CD4-positive, alpha-beta memory T cell (primary cell): Measurements from ENCODE around the gene ST8SIA4. TPM values are rescaled to one million over a fixed set of nuclear protein-coding genes. Genes with fewer than 3 reads are reported as not detected.
A peak's percentile ranks its signal among the peaks of the same experiment; 100 is the strongest.

Experiments
- CTCF ChIA-PET: fragments of 350-600 bp; sonication (Branson Sonifier 250); formaldehyde crosslinking; loops from one replicate; lab custom pipeline; 2021; ENCODE audit warnings: inconsistent platforms; ENCODE audit not compliant: partially characterized antibody; lab: Charles Lee
- POLR2A ChIA-PET: fragments of 350-600 bp; sonication (Branson Sonifier 250); formaldehyde crosslinking; loops from one replicate; lab custom pipeline; 2021; ENCODE audit not compliant: partially characterized antibody; lab: Charles Lee
- DNase-seq, 5 donors: peaks; one replicate each; pipeline versions ENCODE4 v3.0.0 to v3.0.0-alpha.2; 2020 to 2022; ENCODE audit warnings: mixed read lengths in 1 of 5
- H3K27ac ChIP-seq: one replicate; pipeline ENCODE4 v1.7.0; 2013; ENCODE audit warnings: low read depth, low read length
- H3K27me3 ChIP-seq: 2 replicates; pipeline ENCODE4 v1.7.0; 2013; ENCODE audit warnings: mild to moderate bottlenecking, low read length, moderate library complexity; ENCODE audit not compliant: insufficient read depth
- H3K36me3 ChIP-seq: 2 replicates; pipeline ENCODE4 v1.7.0; 2013; ENCODE audit warnings: mild to moderate bottlenecking, low read length, moderate library complexity; ENCODE audit not compliant: insufficient read depth
- H3K4me1 ChIP-seq: 2 replicates; pipeline ENCODE4 v1.7.0; 2013; ENCODE audit warnings: mild to moderate bottlenecking, low read length, moderate library complexity; ENCODE audit not compliant: insufficient read depth
- H3K4me3 ChIP-seq, 2 donors: one replicate each; pipeline ENCODE4 v1.7.0; 2013; ENCODE audit warnings: low read length in 2 of 2, mild to moderate bottlenecking in 1 of 2
- H3K9me3 ChIP-seq, 2 donors: one replicate each; pipeline ENCODE4 v1.7.0; 2013; ENCODE audit warnings: low read length in 2 of 2, control low read depth in 1 of 2; ENCODE audit not compliant: control insufficient read depth in 1 of 2
- H3K27ac Mint-ChIP-seq, 7 donors: one replicate each; pipeline ENCODE4 v1.8.0; 2020 to 2021; ENCODE audit warnings: mixed read lengths in 7 of 7, mild to moderate bottlenecking in 6 of 7, inconsistent platforms in 3 of 7, moderate library complexity in 3 of 7
- H3K27me3 Mint-ChIP-seq, 2 donors: one replicate each; pipeline ENCODE4 v1.8.0; 2020 to 2021; ENCODE audit warnings: mixed read lengths in 2 of 2
- H3K36me3 Mint-ChIP-seq, 2 donors: one replicate each; pipeline ENCODE4 v1.8.0; 2020 to 2021; ENCODE audit warnings: mixed read lengths in 2 of 2, inconsistent platforms in 1 of 2, mild to moderate bottlenecking in 1 of 2
- H3K4me1 Mint-ChIP-seq, 4 donors: one replicate each; pipeline ENCODE4 v1.8.0; 2020 to 2021; ENCODE audit warnings: mixed read lengths in 4 of 4, mild to moderate bottlenecking in 1 of 4
- H3K4me3 Mint-ChIP-seq, 8 donors: one replicate each; pipeline ENCODE4 v1.8.0; 2020 to 2021; ENCODE audit warnings: mixed read lengths in 8 of 8, mild to moderate bottlenecking in 7 of 8, moderate library complexity in 6 of 8, inconsistent platforms in 3 of 8
- H3K9me3 Mint-ChIP-seq, 8 donors: one replicate each; pipeline ENCODE4 v1.8.0; 2020 to 2021; ENCODE audit warnings: mixed read lengths in 8 of 8, mild to moderate bottlenecking in 5 of 8, inconsistent platforms in 3 of 8, moderate library complexity in 1 of 8
- intact Hi-C: fragments of 100-400 bp; cut with micrococcal nuclease; formaldehyde crosslinking; loops from one replicate; pipeline ENCODE4 v1.15.1; 2023
- polyA plus RNA-seq, 2 donors: library from polyadenylated mRNA; unstranded; fragments of 300-500 nt; fragmentation: Illumina TruSeq; gene quantifications; one replicate each; pipeline ENCODE4 v1.2.3, GENCODE V29; 2021
- total RNA-seq, 2 experiments: library from RNA; stranded (reverse); gene quantifications; one replicate each; pipeline ENCODE4 v1.2.3, GENCODE V29; 2021

Gene ST8SIA4
- total and polyA plus RNA-seq, 4 experiments from 2014 or later, result 10.7 to 28.7 (median 21.0) TPM

DNA sequence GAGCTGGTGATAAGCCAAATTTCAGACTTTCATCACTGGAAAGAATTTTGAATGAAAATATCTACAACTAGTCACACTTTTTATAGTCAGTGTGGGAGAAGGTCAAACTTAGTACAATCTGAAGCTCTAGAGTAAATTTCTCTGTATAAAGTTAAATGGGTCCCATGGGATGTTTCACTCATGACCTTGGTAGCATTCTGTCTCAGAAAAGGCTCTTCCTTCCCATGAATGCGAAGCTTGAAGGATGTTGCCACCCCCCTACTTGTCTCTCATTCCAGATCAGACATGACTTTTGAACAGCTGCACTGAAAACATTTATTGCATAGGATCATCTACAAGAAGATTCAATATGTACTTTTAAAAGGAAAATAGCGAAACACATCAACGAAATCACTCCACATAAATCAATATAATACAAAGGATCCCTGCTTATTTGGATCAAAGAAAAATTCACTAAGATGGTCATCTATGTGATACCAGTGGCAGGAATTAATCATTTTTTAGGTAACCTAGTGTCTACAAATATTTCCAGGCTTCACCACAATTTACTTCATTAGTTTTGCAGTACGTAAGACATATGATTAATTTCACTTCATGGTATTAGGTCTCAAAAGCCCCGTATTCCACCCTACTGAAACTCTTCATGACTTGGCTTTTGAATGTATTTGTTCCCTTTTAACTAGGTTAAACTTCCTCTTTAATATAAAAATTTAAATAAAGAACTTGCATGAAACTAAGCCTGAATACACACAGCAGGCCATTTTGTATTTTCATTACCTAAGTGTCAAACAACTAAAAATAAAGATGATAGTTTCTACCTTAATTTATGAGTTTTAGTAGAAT lies 4.4 kb downstream of the ST8SIA4 start:
- ChIA-PET CTCF (interaction anchor here (0.6 kb wide), 1 partner anchor 47 kb away, joined by 4 read pairs; no protein-coding TSS in a partner anchor), POLR2A (interaction anchor here (8.7 kb wide), 1 partner anchor 10 kb away, joined by 208 read pairs; no protein-coding TSS in a partner anchor)
- Histone ChIP-seq H3K27me3 (no peaks in the 10 kb centered on the region), H3K36me3 (no peaks in the 10 kb centered on the region), H3K27ac (peak overlapping the region; percentile 17), H3K9me3 (no peaks in the 10 kb centered on the region), H3K4me1 (peaks cover 61% of the 10 kb centered on the region), H3K4me3 (no peak overlapping the region)
- peak overlapping the region; percentile 50 to 97 (median 75) for H3K27ac Mint-ChIP-seq
- H3K4me1 Mint-ChIP-seq, result peaks cover 35 to 77% (median 43%) of the 10 kb centered on the region in 4 donors
- peak overlapping the region in 7 of 8 donors; percentile 42 to 74 (median 58) for H3K4me3 Mint-ChIP-seq
- peaks cover 23 to 60% of the 10 kb centered on the region in 2 donors for H3K36me3 Mint-ChIP-seq
- H3K27me3 Mint-ChIP-seq, result no peaks in the 10 kb centered on the region
- H3K9me3 Mint-ChIP-seq, result peaks cover 0 to 4% (median 0%) of the 10 kb centered on the region in 8 donors
- intact Hi-C loops, result no loop called here
- no peak for DNase-seq

DNA sequence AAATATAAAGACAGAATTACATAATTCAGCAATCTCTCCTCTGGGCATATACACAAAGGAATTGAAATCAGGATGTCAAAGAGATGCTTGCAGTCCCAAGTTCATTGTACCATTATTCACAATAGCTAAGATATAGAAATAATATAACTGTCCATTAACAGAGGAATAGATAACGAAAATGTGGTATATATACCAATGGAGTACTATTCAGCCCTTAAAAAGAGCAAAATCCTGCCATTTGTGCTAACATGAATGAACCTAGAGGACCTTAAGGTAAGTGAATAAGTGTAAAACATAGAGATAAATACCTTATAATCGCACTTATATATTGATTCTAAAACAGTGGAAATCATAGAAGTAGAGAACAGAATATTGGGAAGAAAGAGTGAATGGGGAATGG lies 7.0 kb downstream of the ST8SIA4 start:
- ChIA-PET POLR2A (interaction anchor here (3.2 kb wide), 1 partner anchor 7 kb away, joined by 32 read pairs; the partner anchor contains the start of gene ST8SIA4), CTCF (no interaction called here)
- peaks cover 0 to under 1% (median 0%) of the 10 kb centered on the region in 8 donors for H3K9me3 Mint-ChIP-seq
- H3K27me3 ChIP-seq, result no peaks in the 10 kb centered on the region
- H3K4me1 ChIP-seq, result peaks cover 74% of the 10 kb centered on the region
- peaks cover 41 to 73% (median 50%) of the 10 kb centered on the region in 4 donors for H3K4me1 Mint-ChIP-seq
- H3K27me3 Mint-ChIP-seq, result no peaks in the 10 kb centered on the region
- no peak overlapping the region for H3K27ac ChIP-seq
- H3K9me3 ChIP-seq, result no peaks in the 10 kb centered on the region
- H3K36me3 ChIP-seq, result no peaks in the 10 kb centered on the region
- no peak for DNase-seq
- H3K36me3 Mint-ChIP-seq, result peaks cover 24 to 48% of the 10 kb centered on the region in 2 donors
- no peak overlapping the region for H3K4me3 ChIP-seq
- peak overlapping the region in 4 of 7 donors; percentile 45 to 77 (median 54) for H3K27ac Mint-ChIP-seq
- peak overlapping the region in 1 of 8 donors; percentile 69 for H3K4me3 Mint-ChIP-seq
- intact Hi-C loops, result no loop called here

DNA sequence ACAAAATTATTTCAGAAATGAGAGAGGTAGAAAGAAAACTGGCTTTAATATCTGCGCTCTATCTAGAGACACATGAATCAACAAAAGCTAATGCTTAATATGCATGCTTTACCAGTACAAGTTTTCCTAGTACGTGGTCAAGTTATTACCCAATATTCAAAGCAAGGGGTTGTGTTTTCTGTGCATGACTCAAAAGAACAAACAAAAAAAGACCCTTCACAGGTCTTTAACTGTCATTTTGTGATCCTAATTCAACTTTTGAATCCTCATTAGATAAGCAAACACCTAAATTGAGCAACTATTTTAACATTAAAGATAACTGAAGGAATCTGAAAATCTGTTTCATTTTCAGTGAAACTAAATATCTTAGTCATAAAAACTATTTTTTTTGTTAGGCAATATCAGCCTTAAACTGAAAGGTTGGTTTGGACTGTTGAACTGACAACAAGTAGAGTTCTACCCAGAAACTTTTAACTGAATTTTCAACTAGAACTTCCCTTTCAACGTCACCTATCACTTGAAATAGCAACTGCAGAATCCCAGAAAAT lies 12.5 kb downstream of the ST8SIA4 start:
- Histone ChIP-seq H3K27ac (peak overlapping the region; percentile 67), H3K9me3 (no peaks in the 10 kb centered on the region), H3K36me3 (no peaks in the 10 kb centered on the region), H3K4me3 (peak overlapping the region in 1 of 2 donors; percentile 30), H3K27me3 (no peaks in the 10 kb centered on the region), H3K4me1 (peaks cover 74% of the 10 kb centered on the region)
- intact Hi-C loops, result no loop called here
- POLR2A ChIA-PET, result interaction anchor here (1.5 to 8.3 kb wide), 3 partner anchors 12 to 113 kb away, joined by 3 to 208 read pairs (median 7); partner anchors contain the start of gene ST8SIA4
- H3K27ac Mint-ChIP-seq, result peak overlapping the region; percentile 84 to 92 (median 91)
- peaks cover 28 to 41% of the 10 kb centered on the region in 2 donors for H3K36me3 Mint-ChIP-seq
- DNase-seq, result no peak
- CTCF ChIA-PET, result interaction anchor here (3.5 kb wide), 1 partner anchor 12 kb away, joined by 57 read pairs; the partner anchor contains the start of gene ST8SIA4
- no peaks in the 10 kb centered on the region for H3K27me3 Mint-ChIP-seq
- H3K9me3 Mint-ChIP-seq, result no peaks in the 10 kb centered on the region
- H3K4me1 Mint-ChIP-seq, result peaks cover 46 to 81% (median 53%) of the 10 kb centered on the region in 4 donors
- peak overlapping the region; percentile 66 to 83 (median 79) for H3K4me3 Mint-ChIP-seq

DNA sequence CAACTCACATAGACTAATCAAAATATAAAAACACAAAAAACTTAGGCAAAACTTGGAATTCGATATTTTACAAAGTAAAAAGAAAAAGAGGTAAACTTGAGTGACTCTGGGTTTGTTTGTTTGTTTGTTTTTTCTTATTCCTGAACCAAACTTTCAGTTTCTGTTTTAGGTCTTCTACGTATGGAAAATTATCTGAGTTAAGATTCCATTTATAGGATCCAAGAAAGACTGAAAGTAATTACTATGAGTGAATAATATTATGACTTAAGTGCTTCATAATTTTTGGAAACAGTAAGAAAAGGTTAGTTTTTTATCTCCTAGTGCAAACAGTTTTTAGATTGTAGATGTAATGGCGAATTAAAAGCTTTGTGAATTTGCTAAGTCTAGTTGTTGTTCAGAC lies 13.2 kb downstream of the ST8SIA4 start:
- POLR2A ChIA-PET, result interaction anchor here (1.5 to 8.3 kb wide), 3 partner anchors 12 to 112 kb away, joined by 3 to 208 read pairs (median 7); partner anchors contain the start of gene ST8SIA4
- peak overlapping the region; percentile 66 to 83 (median 79) for H3K4me3 Mint-ChIP-seq
- no peaks in the 10 kb centered on the region for H3K9me3 Mint-ChIP-seq
- H3K27ac ChIP-seq, result peak overlapping the region; percentile 67
- no peaks in the 10 kb centered on the region for H3K27me3 Mint-ChIP-seq
- peak overlapping the region in 1 of 2 donors; percentile 30 for H3K4me3 ChIP-seq
- no peak for DNase-seq
- H3K36me3 ChIP-seq, result no peaks in the 10 kb centered on the region
- peaks cover 70% of the 10 kb centered on the region for H3K4me1 ChIP-seq
- H3K36me3 Mint-ChIP-seq, result peaks cover 27 to 37% of the 10 kb centered on the region in 2 donors
- H3K9me3 ChIP-seq, result no peaks in the 10 kb centered on the region
- intact Hi-C loops, result loop anchor here (1.0 kb wide), 1 partner anchor 10 kb away; no protein-coding TSS in a partner anchor
- peak overlapping the region; percentile 84 to 92 (median 91) for H3K27ac Mint-ChIP-seq
- no peaks in the 10 kb centered on the region for H3K27me3 ChIP-seq
- CTCF ChIA-PET, result interaction anchor here (3.5 kb wide), 1 partner anchor 12 kb away, joined by 57 read pairs; the partner anchor contains the start of gene ST8SIA4
- peaks cover 45 to 77% (median 53%) of the 10 kb centered on the region in 4 donors for H3K4me1 Mint-ChIP-seq

DNA sequence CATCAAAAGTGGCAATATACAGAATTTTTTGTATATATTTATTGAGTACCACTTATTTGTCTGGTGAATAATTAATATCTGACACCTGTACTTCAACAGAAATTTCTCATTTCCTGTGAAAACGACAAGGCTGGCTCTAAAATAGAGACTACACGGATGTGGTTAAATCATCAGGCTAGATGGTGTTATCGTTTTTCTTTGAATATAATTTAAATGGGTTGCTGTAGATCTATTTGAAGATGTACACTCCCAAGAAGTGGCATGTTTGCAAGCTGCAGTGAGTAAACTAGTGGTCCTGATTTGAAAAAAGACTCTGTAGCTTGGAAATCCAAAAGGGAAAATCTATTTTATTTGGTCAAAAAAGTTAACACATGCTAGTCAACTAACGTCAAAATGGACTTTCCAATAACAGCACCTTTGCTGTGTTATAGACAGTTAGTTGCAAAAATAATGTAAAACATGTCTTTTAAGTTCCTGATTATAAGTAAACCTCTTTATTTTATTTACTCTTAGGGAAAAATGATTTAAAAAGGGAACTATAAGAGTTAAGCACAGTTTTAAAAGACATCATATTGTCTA lies 13.8 kb downstream of the ST8SIA4 start:
- H3K27me3 Mint-ChIP-seq, result no peaks in the 10 kb centered on the region
- Histone ChIP-seq H3K27me3 (no peaks in the 10 kb centered on the region), H3K4me3 (peak overlapping the region in 1 of 2 donors; percentile 30), H3K27ac (peak overlapping the region; percentile 67), H3K9me3 (no peaks in the 10 kb centered on the region), H3K36me3 (no peaks in the 10 kb centered on the region), H3K4me1 (peaks cover 71% of the 10 kb centered on the region)
- ChIA-PET POLR2A (interaction anchor here (1.5 to 8.3 kb wide), 3 partner anchors 13 to 111 kb away, joined by 3 to 208 read pairs (median 7); partner anchors contain the start of gene ST8SIA4), CTCF (interaction anchor here (3.5 kb wide), 1 partner anchor 13 kb away, joined by 57 read pairs; the partner anchor contains the start of gene ST8SIA4)
- intact Hi-C loops, result loop anchor here (1.0 kb wide), 1 partner anchor 11 kb away; no protein-coding TSS in a partner anchor
- peak overlapping the region; percentile 73 to 93 (median 91) for H3K27ac Mint-ChIP-seq
- H3K36me3 Mint-ChIP-seq, result peaks cover 25 to 37% of the 10 kb centered on the region in 2 donors
- no peaks in the 10 kb centered on the region for H3K9me3 Mint-ChIP-seq
- peak; percentile 37 to 63 (median 55) for DNase-seq
- H3K4me1 Mint-ChIP-seq, result peaks cover 47 to 77% (median 54%) of the 10 kb centered on the region in 4 donors
- H3K4me3 Mint-ChIP-seq, result peak overlapping the region; percentile 66 to 88 (median 80)

DNA sequence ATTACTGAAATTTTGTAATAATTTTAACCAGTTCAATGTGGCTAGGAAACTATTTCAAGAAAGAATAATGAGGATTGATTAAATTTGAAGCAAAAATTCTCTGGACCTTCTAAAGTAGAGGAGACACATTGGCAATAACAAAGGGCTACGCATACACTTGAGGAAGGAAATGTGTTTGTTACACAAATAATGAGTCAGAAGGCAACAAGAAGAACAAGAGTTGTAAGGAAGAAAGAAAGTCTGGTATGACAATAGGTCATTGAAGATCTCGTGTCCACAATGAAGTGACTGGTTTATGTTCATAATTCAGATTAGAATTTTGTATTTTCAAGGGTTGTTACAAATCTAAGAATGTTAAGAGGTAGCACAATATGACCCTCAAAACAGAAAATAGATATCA lies 25.8 kb downstream of the ST8SIA4 start:
- Mint-ChIP-seq H3K27me3 (no peaks in the 10 kb centered on the region), H3K36me3 (peaks cover 52 to 54% of the 10 kb centered on the region in 2 donors), H3K9me3 (no peaks in the 10 kb centered on the region), H3K4me3 (peak overlapping the region in 1 of 8 donors; percentile 6), H3K4me1 (peaks cover 27 to 44% (median 43%) of the 10 kb centered on the region in 4 donors), H3K27ac (peak overlapping the region in 2 of 7 donors; percentile 22 to 30)
- H3K27ac ChIP-seq, result no peak overlapping the region
- H3K36me3 ChIP-seq, result peaks cover 6% of the 10 kb centered on the region
- POLR2A ChIA-PET, result interaction anchor here (1.0 kb wide), 1 partner anchor 26 kb away, joined by 3 read pairs; the partner anchor contains the start of gene ST8SIA4
- H3K9me3 ChIP-seq, result no peaks in the 10 kb centered on the region
- no peak overlapping the region for H3K4me3 ChIP-seq
- H3K4me1 ChIP-seq, result peaks cover 18% of the 10 kb centered on the region
- H3K27me3 ChIP-seq, result no peaks in the 10 kb centered on the region
- intact Hi-C loops, result no loop called here
- CTCF ChIA-PET, result interaction anchor here (2.7 kb wide), 1 partner anchor 24 kb away, joined by 14 read pairs; the partner anchor contains the start of gene ST8SIA4
- no peak for DNase-seq
